Gastrocnemius medialis (tissue), 4 donors: Measurements from ENCODE around the gene NCKAP1.

Experiments
- POLR2A ChIP-seq, 2 donors: fragments of 450-650 bp; IDR thresholded peaks; one replicate each; pipeline ENCODE4 v1.6.1; 2017; ENCODE audit warnings: antibody characterized with exemption in 2 of 2, mild to moderate bottlenecking in 2 of 2, moderate library complexity in 2 of 2
- TF ChIP-seq, protein P1 (sequence below), 5 experiments: fragments of 450-650 bp in 3 of 5; fragments of 200-600 bp in 2 of 5; sonication (generic) in 2 of 5; IDR thresholded peaks in 4 of 5; conservative IDR thresholded peaks in 1 of 5; 1 replicate in 4 of 5; 2 replicates in 1 of 5; pipeline ENCODE4 v1.5.1; 2016 to 2019; ENCODE audit warnings: antibody characterized with exemption in 5 of 5, mild to moderate bottlenecking in 3 of 5, moderate library complexity in 3 of 5

GRCh38 chr2:182911813-182912517, 126.3 kb downstream of the NCKAP1 start:
- TF ChIP-seq, protein P1, sequence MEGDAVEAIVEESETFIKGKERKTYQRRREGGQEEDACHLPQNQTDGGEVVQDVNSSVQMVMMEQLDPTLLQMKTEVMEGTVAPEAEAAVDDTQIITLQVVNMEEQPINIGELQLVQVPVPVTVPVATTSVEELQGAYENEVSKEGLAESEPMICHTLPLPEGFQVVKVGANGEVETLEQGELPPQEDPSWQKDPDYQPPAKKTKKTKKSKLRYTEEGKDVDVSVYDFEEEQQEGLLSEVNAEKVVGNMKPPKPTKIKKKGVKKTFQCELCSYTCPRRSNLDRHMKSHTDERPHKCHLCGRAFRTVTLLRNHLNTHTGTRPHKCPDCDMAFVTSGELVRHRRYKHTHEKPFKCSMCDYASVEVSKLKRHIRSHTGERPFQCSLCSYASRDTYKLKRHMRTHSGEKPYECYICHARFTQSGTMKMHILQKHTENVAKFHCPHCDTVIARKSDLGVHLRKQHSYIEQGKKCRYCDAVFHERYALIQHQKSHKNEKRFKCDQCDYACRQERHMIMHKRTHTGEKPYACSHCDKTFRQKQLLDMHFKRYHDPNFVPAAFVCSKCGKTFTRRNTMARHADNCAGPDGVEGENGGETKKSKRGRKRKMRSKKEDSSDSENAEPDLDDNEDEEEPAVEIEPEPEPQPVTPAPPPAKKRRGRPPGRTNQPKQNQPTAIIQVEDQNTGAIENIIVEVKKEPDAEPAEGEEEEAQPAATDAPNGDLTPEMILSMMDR (IDR thresholded peaks at IDR 0.05 in 4 of 5, conservative IDR thresholded peaks at IDR 0.05 in 1 of 5) = no peak
- no peak for TF ChIP-seq POLR2A (IDR thresholded peaks at IDR 0.05)
